ENCODE results near the gene STUB1.

- TF ChIP-seq FOXA1 (IDR thresholded peaks at IDR 0.05) (no peak), SUZ12 (IDR thresholded peaks at IDR 0.05) (no peak), SP1 (IDR thresholded peaks at IDR 0.05) (no peak), L3MBTL2 (conservative IDR thresholded peaks at IDR 0.05) (no peak), FOXK2 (IDR thresholded peaks at IDR 0.05) (no peak), PKNOX1 (IDR thresholded peaks at IDR 0.05) (no peak), FOXM1 (IDR thresholded peaks at IDR 0.05; ENCODE audit: borderline replicate concordance) (no peak), ARNT (IDR thresholded peaks at IDR 0.05) (no peak), ELF4 (IDR thresholded peaks at IDR 0.05) (no peak), BHLHE40 (IDR thresholded peaks at IDR 0.05; ENCODE audit: borderline replicate concordance) (no peak), TARDBP (IDR thresholded peaks at IDR 0.05) (no peak), LEF1 (IDR thresholded peaks at IDR 0.05; ENCODE audit: borderline replicate concordance) (no peak), NFRKB (IDR thresholded peaks at IDR 0.05) (no peak), HDGF (IDR thresholded peaks at IDR 0.05; ENCODE audit: borderline replicate concordance) (no peak)
These were observed 28.7 kb downstream of the STUB1 start for GRCh38 chr16:708959-709358.

Data from HEK293T (cell line).